BJ (cell line): Measurements from ENCODE around the gene MISP. TPM values are rescaled to one million over a fixed set of nuclear protein-coding genes. Genes with fewer than 3 reads are reported as not detected.

Experiments used
- CTCF ChIA-PET: fragments of 350-600 bp; formaldehyde crosslinking; extraction: SDS; loops from one replicate; lab custom pipeline; 2021; ENCODE audit warnings: antibody characterized with exemption, inconsistent platforms; lab: Yijun Ruan, JAX
- POLR2A ChIA-PET: fragments of 300-600 bp; sonication (Branson Sonifier 250); formaldehyde crosslinking; extraction: SDS; loops from one replicate; lab custom pipeline; 2021; ENCODE audit warnings: antibody characterized with exemption; lab: Charles Lee
- DNase-seq: peaks from one replicate; pipeline ENCODE4 v3.0.0-alpha.2; 2011; ENCODE audit warnings: low read depth
- H3K27me3 ChIP-seq: 2 replicates; pipeline ENCODE4 v1.6.0; 2011; ENCODE audit warnings: low read length; ENCODE audit not compliant: control insufficient read depth, insufficient read depth
- H3K36me3 ChIP-seq: 2 replicates; pipeline ENCODE4 v1.5.1; 2011; ENCODE audit warnings: low read length; ENCODE audit not compliant: control insufficient read depth, insufficient read depth
- H3K4me3 ChIP-seq: 2 replicates; pipeline ENCODE4 v1.5.1; 2011; ENCODE audit warnings: low read depth, mild to moderate bottlenecking, control low read depth, low read length
- polyA plus RNA-seq: library from polyadenylated mRNA; depleted of rRNA; stranded (reverse); fragments of >200 nt; gene quantifications from 2 replicates; pipeline ENCODE4 v1.2.3, GENCODE V29; 2011
- TF ChIP-seq, protein P1 (sequence below): IDR thresholded peaks from 2 replicates; pipeline ENCODE4 v1.5.1; 2011; ENCODE audit warnings: low read depth, mild to moderate bottlenecking, control low read depth, inconsistent platforms, low read length, moderate library complexity; ENCODE audit not compliant: insufficient read depth

The MISP gene
- polyA plus RNA-seq, 1 experiment = 0.06 TPM

- POLR2A ChIA-PET = no interaction called here
These were observed 20.4 kb downstream of the MISP start for GRCh38 chr19:771332-771785.

DNA sequence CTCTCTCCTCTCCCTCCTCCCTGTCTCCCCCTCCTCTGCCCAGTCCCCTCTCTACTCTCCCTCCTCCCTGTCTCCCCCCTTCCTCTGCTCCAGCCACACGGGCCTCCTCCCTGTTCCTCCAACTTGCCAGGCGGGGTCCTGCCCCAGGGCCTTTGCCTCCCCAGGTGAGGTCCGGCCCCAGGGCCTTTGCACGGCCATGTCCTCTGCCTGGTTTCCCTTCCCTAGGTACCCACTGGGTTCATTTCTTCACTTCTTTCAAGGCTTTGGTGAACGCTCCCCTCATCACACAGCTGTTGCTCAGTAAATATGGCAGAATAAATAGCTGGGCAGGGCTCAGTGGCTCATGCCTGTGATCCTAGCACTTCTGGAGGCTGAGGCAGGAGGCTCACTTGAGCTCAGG lies 21.2 kb downstream of the MISP start:
- POLR2A ChIA-PET = no interaction called here
- Histone ChIP-seq H3K4me3 (no peak overlapping the region), H3K36me3 (no peaks in the 10 kb centered on the region), H3K27me3 (no peaks in the 10 kb centered on the region)
- DNase-seq = no peak
- TF ChIP-seq, protein P1, sequence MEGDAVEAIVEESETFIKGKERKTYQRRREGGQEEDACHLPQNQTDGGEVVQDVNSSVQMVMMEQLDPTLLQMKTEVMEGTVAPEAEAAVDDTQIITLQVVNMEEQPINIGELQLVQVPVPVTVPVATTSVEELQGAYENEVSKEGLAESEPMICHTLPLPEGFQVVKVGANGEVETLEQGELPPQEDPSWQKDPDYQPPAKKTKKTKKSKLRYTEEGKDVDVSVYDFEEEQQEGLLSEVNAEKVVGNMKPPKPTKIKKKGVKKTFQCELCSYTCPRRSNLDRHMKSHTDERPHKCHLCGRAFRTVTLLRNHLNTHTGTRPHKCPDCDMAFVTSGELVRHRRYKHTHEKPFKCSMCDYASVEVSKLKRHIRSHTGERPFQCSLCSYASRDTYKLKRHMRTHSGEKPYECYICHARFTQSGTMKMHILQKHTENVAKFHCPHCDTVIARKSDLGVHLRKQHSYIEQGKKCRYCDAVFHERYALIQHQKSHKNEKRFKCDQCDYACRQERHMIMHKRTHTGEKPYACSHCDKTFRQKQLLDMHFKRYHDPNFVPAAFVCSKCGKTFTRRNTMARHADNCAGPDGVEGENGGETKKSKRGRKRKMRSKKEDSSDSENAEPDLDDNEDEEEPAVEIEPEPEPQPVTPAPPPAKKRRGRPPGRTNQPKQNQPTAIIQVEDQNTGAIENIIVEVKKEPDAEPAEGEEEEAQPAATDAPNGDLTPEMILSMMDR = no peak
- CTCF ChIA-PET = interaction anchor here (1.1 to 1.5 kb wide), 6 partner anchors 9 to 212 kb away, joined by 3 to 7 read pairs (median 4); partner anchors contain the start of gene WDR18

More at GRCh38 chr19:771332-771785, 20.4 kb downstream of the MISP start:
- Histone ChIP-seq H3K4me3 (no peak overlapping the region), H3K27me3 (no peaks in the 10 kb centered on the region), H3K36me3 (no peaks in the 10 kb centered on the region)
- CTCF ChIA-PET = interaction anchor here (0.7 to 1.4 kb wide), 6 partner anchors 12 to 87 kb away, joined by 3 to 4 read pairs (median 3); no protein-coding TSS in a partner anchor
- DNase-seq = no peak
- TF ChIP-seq, protein P1 = peak; percentile 64

GRCh38 chr19:772730-773436 lies 22.0 kb downstream of the MISP start:
- Histone ChIP-seq H3K36me3 (no peaks in the 10 kb centered on the region), H3K27me3 (no peaks in the 10 kb centered on the region), H3K4me3 (no peak overlapping the region)
- DNase-seq = no peak
- POLR2A ChIA-PET = no interaction called here
- TF ChIP-seq, protein P1 = no peak
- CTCF ChIA-PET = interaction anchor here (1.1 to 1.5 kb wide), 6 partner anchors 9 to 211 kb away, joined by 3 to 7 read pairs (median 4); partner anchors contain the start of gene WDR18

GRCh38 chr19:776549-776948 lies 25.6 kb downstream of the MISP start:
- ChIA-PET POLR2A (no interaction called here), CTCF (interaction anchor here (1.5 kb wide), 1 partner anchor 225 kb away, joined by 3 read pairs; no protein-coding TSS in a partner anchor)
- H3K27me3 ChIP-seq = no peaks in the 10 kb centered on the region
- DNase-seq = no peak
- H3K4me3 ChIP-seq = no peak overlapping the region
- H3K36me3 ChIP-seq = no peaks in the 10 kb centered on the region
- TF ChIP-seq, protein P1 = no peak

- ChIA-PET POLR2A (interaction anchor here (0.7 kb wide), 1 partner anchor 23 kb away, joined by 4 read pairs; no protein-coding TSS in a partner anchor), CTCF (interaction anchor here (0.7 to 1.1 kb wide), 4 partner anchors 9 to 90 kb away, joined by 3 to 4 read pairs (median 4); no protein-coding TSS in a partner anchor)
- no peaks in the 10 kb centered on the region for H3K36me3 ChIP-seq
- TF ChIP-seq, protein P1 = no peak
- H3K4me3 ChIP-seq = no peak overlapping the region
- no peaks in the 10 kb centered on the region for H3K27me3 ChIP-seq
- peak; percentile 87 for DNase-seq
These were observed 28.2 kb downstream of the MISP start for GRCh38 chr19:778910-779653.
